Neural progenitor cell (in vitro differentiated cells): ENCODE data around the gene ATOX1. TPM values are rescaled to one million over a fixed set of nuclear protein-coding genes. Genes with fewer than 3 reads are reported as not detected.

ENCODE experiments used
- DNase-seq: peaks from one replicate; pipeline ENCODE4 v3.0.0-alpha.2; 2016; ENCODE audit warnings: low spot score
- H2AFZ ChIP-seq: fragments of 200-600 bp; sonication (generic); replicated peaks from 2 replicates; pipeline ENCODE4 v1.6.1; 2016; ENCODE audit warnings: antibody characterized with exemption
- H3F3A ChIP-seq: fragments of 200-600 bp; sonication (generic); 2 replicates; pipeline ENCODE4 v1.6.1; 2016; ENCODE audit warnings: antibody characterized with exemption, low read depth
- H3K27ac ChIP-seq: fragments of 200-600 bp; sonication (generic); 2 replicates; pipeline ENCODE4 v1.5.1; 2016; ENCODE audit warnings: mild to moderate bottlenecking
- H3K27me3 ChIP-seq: fragments of 200-600 bp; sonication (generic); 2 replicates; pipeline ENCODE4 v1.6.1; 2016; ENCODE audit warnings: mild to moderate bottlenecking, moderate library complexity
- H3K36me3 ChIP-seq: fragments of 200-600 bp; sonication (generic); 2 replicates; pipeline ENCODE4 v1.5.1; 2016
- H3K4me1 ChIP-seq: fragments of 200-600 bp; sonication (generic); 2 replicates; pipeline ENCODE4 v1.6.1; 2016; ENCODE audit warnings: mixed run types
- H3K4me2 ChIP-seq: fragments of 200-600 bp; sonication (generic); 2 replicates; pipeline ENCODE4 v1.6.1; 2016
- H3K4me3 ChIP-seq: fragments of 200-600 bp; sonication (generic); 2 replicates; pipeline ENCODE4 v1.5.1; 2016
- H3K79me2 ChIP-seq: fragments of 200-600 bp; sonication (generic); 2 replicates; pipeline ENCODE4 v1.6.1; 2016; ENCODE audit warnings: low read depth
- H3K9ac ChIP-seq: fragments of 200-600 bp; sonication (generic); 2 replicates; pipeline ENCODE4 v1.6.1; 2016
- H3K9me3 ChIP-seq: fragments of 200-600 bp; sonication (generic); 2 replicates; pipeline ENCODE4 v1.5.1; 2016; ENCODE audit warnings: low read depth
- H4K20me1 ChIP-seq: fragments of 200-600 bp; sonication (generic); 2 replicates; pipeline ENCODE4 v1.6.1; 2016; ENCODE audit warnings: low read depth
- H3K27ac Mint-ChIP-seq: 3 replicates; pipeline ENCODE4 v1.8.0; 2021; ENCODE audit warnings: mixed read lengths
- H3K27me3 Mint-ChIP-seq: 2 replicates; pipeline ENCODE4 v1.8.0; 2022; ENCODE audit warnings: low read depth, mild to moderate bottlenecking, inconsistent platforms, moderate library complexity, mixed read lengths; ENCODE audit not compliant: insufficient read depth
- H3K36me3 Mint-ChIP-seq: 3 replicates; pipeline ENCODE4 v1.8.0; 2021; ENCODE audit warnings: mixed read lengths
- H3K4me1 Mint-ChIP-seq: 3 replicates; pipeline ENCODE4 v1.8.0; 2021; ENCODE audit warnings: mixed read lengths
- H3K4me3 Mint-ChIP-seq: 3 replicates; pipeline ENCODE4 v1.8.0; 2021; ENCODE audit warnings: mild to moderate bottlenecking, moderate library complexity, mixed read lengths
- H3K9me3 Mint-ChIP-seq: 3 replicates; pipeline ENCODE4 v1.8.0; 2020; ENCODE audit warnings: mixed read lengths
- EZH2 ChIP-seq: fragments of 200-600 bp; sonication (generic); IDR thresholded peaks from 2 replicates; pipeline ENCODE4 v1.6.1; 2017; ENCODE audit warnings: antibody characterized with exemption, mild to moderate bottlenecking, moderate library complexity
- EZH2phosphoT487 ChIP-seq: fragments of 200-600 bp; sonication (generic); IDR thresholded peaks from 2 replicates; pipeline ENCODE4 v1.6.1; 2017; ENCODE audit warnings: antibody characterized with exemption
- total RNA-seq: library from RNA; depleted of rRNA; stranded (reverse); fragments of >200 nt; gene quantifications from 2 replicates; pipeline ENCODE4 v1.2.3, GENCODE V29; 2015; ENCODE audit warnings: low replicate concordance
- TF ChIP-seq, protein P1 (sequence below): fragments of 200-600 bp; sonication (generic); IDR thresholded peaks from 2 replicates; pipeline ENCODE4 v1.5.1; 2017; ENCODE audit warnings: antibody characterized with exemption, mild to moderate bottlenecking

ATOX1 gene
- total RNA-seq, 1 donor from 2014 or later: 22.8 TPM

DNA sequence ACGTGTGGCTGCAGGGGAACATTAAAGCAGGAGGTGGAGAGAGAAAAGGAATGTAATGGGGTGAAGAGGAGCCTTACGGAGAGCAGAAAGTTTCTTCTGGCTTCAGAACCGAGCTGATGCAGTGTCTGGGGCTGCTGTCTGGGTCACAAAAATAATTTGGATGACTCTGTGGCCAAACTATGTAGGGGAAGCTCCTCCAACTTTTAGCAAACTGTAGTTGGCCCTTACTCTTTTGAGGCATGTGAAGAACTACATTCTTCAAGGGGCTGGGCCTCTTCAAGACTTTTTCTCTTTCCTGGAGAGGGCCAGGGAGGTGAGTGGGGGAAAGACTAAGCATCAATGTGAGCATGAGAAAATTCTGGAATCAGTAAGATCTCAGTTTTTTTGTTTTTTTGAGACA is 39.8 kb downstream of the ATOX1 start:
- H3K4me3 ChIP-seq: no peak overlapping the region
- no peak overlapping the region for H3K4me2 ChIP-seq
- no peaks in the 10 kb centered on the region for H4K20me1 ChIP-seq
- TF ChIP-seq, protein P1, sequence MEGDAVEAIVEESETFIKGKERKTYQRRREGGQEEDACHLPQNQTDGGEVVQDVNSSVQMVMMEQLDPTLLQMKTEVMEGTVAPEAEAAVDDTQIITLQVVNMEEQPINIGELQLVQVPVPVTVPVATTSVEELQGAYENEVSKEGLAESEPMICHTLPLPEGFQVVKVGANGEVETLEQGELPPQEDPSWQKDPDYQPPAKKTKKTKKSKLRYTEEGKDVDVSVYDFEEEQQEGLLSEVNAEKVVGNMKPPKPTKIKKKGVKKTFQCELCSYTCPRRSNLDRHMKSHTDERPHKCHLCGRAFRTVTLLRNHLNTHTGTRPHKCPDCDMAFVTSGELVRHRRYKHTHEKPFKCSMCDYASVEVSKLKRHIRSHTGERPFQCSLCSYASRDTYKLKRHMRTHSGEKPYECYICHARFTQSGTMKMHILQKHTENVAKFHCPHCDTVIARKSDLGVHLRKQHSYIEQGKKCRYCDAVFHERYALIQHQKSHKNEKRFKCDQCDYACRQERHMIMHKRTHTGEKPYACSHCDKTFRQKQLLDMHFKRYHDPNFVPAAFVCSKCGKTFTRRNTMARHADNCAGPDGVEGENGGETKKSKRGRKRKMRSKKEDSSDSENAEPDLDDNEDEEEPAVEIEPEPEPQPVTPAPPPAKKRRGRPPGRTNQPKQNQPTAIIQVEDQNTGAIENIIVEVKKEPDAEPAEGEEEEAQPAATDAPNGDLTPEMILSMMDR: no peak
- TF ChIP-seq EZH2phosphoT487: no peak
- TF ChIP-seq EZH2: no peak
- no peak for DNase-seq
- no peaks in the 10 kb centered on the region for H3K79me2 ChIP-seq
- no peak overlapping the region for H3K27ac Mint-ChIP-seq
- H3K27me3 ChIP-seq: no peaks in the 10 kb centered on the region
- H3K9me3 ChIP-seq: no peaks in the 10 kb centered on the region
- H3K27ac ChIP-seq: no peak overlapping the region
- H3K27me3 Mint-ChIP-seq: peaks cover 5% of the 10 kb centered on the region
- peaks cover 15% of the 10 kb centered on the region for H3K4me1 ChIP-seq
- peaks cover 4% of the 10 kb centered on the region for H3K9me3 Mint-ChIP-seq
- peaks cover 8% of the 10 kb centered on the region for H3K4me1 Mint-ChIP-seq
- H2AFZ ChIP-seq: no peak overlapping the region
- no peaks in the 10 kb centered on the region for H3K36me3 ChIP-seq
- no peak overlapping the region for H3K4me3 Mint-ChIP-seq
- peaks cover 4% of the 10 kb centered on the region for H3F3A ChIP-seq
- H3K36me3 Mint-ChIP-seq: no peaks in the 10 kb centered on the region
- H3K9ac ChIP-seq: no peak overlapping the region

DNA sequence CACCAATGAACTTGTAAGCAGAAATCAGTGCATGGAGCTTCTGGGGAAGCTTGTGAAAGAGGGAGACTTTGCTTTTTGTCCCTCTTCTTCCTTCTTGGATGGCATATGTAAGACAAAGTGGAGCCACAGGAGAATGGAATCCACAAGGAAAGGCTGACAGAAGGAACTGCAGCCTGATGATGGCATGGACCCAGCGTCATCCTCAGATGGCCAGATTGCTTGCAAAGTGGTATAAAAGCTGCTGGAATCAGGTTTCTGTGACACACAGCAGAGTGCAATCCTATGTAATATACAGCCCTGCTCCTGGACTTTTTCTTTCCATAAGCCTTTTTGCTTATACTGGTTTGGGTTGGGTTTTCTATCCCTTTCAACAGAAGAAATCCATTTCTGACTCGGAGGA is 40.3 kb downstream of the ATOX1 start:
- Histone ChIP-seq H3K79me2 (no peaks in the 10 kb centered on the region), H3K9me3 (no peaks in the 10 kb centered on the region), H3K4me3 (no peak overlapping the region), H3K36me3 (no peaks in the 10 kb centered on the region), H3F3A (peaks cover 4% of the 10 kb centered on the region), H3K27me3 (no peaks in the 10 kb centered on the region), H2AFZ (no peak overlapping the region), H3K9ac (no peak overlapping the region), H3K27ac (no peak overlapping the region), H3K4me2 (no peak overlapping the region), H4K20me1 (no peaks in the 10 kb centered on the region), H3K4me1 (peaks cover 15% of the 10 kb centered on the region)
- H3K36me3 Mint-ChIP-seq: no peaks in the 10 kb centered on the region
- no peak for TF ChIP-seq EZH2phosphoT487
- no peak for TF ChIP-seq EZH2
- TF ChIP-seq, protein P1: no peak
- H3K9me3 Mint-ChIP-seq: peaks cover 4% of the 10 kb centered on the region
- H3K4me3 Mint-ChIP-seq: no peak overlapping the region
- no peak for DNase-seq
- H3K27me3 Mint-ChIP-seq: peaks cover 5% of the 10 kb centered on the region
- peaks cover 8% of the 10 kb centered on the region for H3K4me1 Mint-ChIP-seq
- H3K27ac Mint-ChIP-seq: no peak overlapping the region

DNA sequence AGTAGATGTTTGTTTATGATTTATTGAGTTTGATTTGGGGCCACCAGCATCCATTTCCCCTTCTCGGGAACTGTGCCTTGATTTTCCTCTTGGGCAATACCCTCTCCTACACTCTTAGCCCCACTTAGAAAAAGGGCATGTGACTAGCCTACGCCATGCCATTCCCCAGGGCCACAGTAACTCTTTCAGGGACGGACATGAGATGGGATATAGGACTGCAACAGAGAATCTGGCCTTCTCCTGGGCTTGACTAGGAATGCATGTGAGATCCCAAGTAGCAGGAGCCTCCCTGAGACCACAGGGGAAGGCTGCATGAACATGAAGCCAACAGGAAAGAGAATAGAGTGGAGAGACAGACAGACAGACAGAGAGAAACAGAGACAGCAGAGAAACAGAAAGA is 41.0 kb downstream of the ATOX1 start:
- no peak overlapping the region for H3K4me3 ChIP-seq
- no peak overlapping the region for H3K4me2 ChIP-seq
- H3K27ac ChIP-seq: no peak overlapping the region
- H3K79me2 ChIP-seq: no peaks in the 10 kb centered on the region
- no peaks in the 10 kb centered on the region for H3K36me3 ChIP-seq
- TF ChIP-seq EZH2phosphoT487: no peak
- TF ChIP-seq, protein P1: no peak
- TF ChIP-seq EZH2: no peak
- H3K9ac ChIP-seq: no peak overlapping the region
- peaks cover 5% of the 10 kb centered on the region for H3K27me3 Mint-ChIP-seq
- no peaks in the 10 kb centered on the region for H3K27me3 ChIP-seq
- H3K36me3 Mint-ChIP-seq: peaks cover 3% of the 10 kb centered on the region
- H3K9me3 ChIP-seq: no peaks in the 10 kb centered on the region
- DNase-seq: no peak
- H3K4me1 ChIP-seq: peaks cover 15% of the 10 kb centered on the region
- peaks cover 12% of the 10 kb centered on the region for H3K4me1 Mint-ChIP-seq
- H3F3A ChIP-seq: peaks cover 4% of the 10 kb centered on the region
- H3K9me3 Mint-ChIP-seq: peaks cover 8% of the 10 kb centered on the region
- H4K20me1 ChIP-seq: no peaks in the 10 kb centered on the region
- H3K4me3 Mint-ChIP-seq: no peak overlapping the region
- H2AFZ ChIP-seq: no peak overlapping the region
- H3K27ac Mint-ChIP-seq: no peak overlapping the region
